HCT116 (cell line): ENCODE measurements around the gene BICDL2.

Source experiments
- ATF3 ChIP-seq: IDR thresholded peaks from 2 replicates; pipeline ENCODE4 v1.6.1; 2012
- CTCF ChIP-seq, 3 experiments: fragments of 200-600 bp in 1 of 3; sonication (generic) in 1 of 3; IDR thresholded peaks in 2 of 3; conservative IDR thresholded peaks in 1 of 3; 2 replicates each; pipeline ENCODE4 v1.5.1; 2012 to 2017; ENCODE audit warnings: low read depth in 2 of 3, low read length in 2 of 3, antibody characterized with exemption in 1 of 3, borderline replicate concordance in 1 of 3, control low read depth in 1 of 3, mild to moderate bottlenecking in 1 of 3, mixed read lengths in 1 of 3, mixed run types in 1 of 3, moderate library complexity in 1 of 3; ENCODE audit not compliant: insufficient read depth in 1 of 3
- EZH2 ChIP-seq: fragments of 200-600 bp; sonication (generic); IDR thresholded peaks from 2 replicates; pipeline ENCODE4 v1.6.1; 2017; ENCODE audit warnings: antibody characterized with exemption, mixed run types
- RAD21 ChIP-seq: IDR thresholded peaks from 2 replicates; pipeline ENCODE4 v1.6.1; 2012; ENCODE audit warnings: low read depth, mild to moderate bottlenecking
- REST ChIP-seq: IDR thresholded peaks from 2 replicates; pipeline ENCODE4 v1.6.1; 2012; ENCODE audit warnings: low read depth
- SIN3A ChIP-seq: IDR thresholded peaks from 2 replicates; pipeline ENCODE4 v1.6.1; 2012; ENCODE audit warnings: low read depth
- ZFX ChIP-seq: fragments of 450-650 bp; IDR thresholded peaks from 2 replicates; pipeline ENCODE4 v1.6.1; 2017

- TF ChIP-seq RAD21 (no peak), ZFX (no peak), EZH2 (no peak), CTCF (IDR thresholded peaks at IDR 0.05 in 2 of 3, conservative IDR thresholded peaks at IDR 0.05 in 1 of 3; ENCODE audit: borderline replicate concordance in 1 of 3, insufficient read depth in 1 of 3, low read depth in 2 of 3, low read length in 2 of 3) (no peak), SIN3A (no peak), REST (no peak), ATF3 (no peak)
These were observed 29.1 kb upstream of the BICDL2 start for GRCh38 chr16:3065742-3066439.
